NCI-H1105 treated with DMSO at 0.1 percent for 48 hours (cell line): ENCODE measurements around the gene TTC34.

Experiments
- DNase-seq: peaks from one replicate; lab custom pipeline; 2025; lab: John Stamatoyannopoulos, UW

The TTC34 gene

DNA sequence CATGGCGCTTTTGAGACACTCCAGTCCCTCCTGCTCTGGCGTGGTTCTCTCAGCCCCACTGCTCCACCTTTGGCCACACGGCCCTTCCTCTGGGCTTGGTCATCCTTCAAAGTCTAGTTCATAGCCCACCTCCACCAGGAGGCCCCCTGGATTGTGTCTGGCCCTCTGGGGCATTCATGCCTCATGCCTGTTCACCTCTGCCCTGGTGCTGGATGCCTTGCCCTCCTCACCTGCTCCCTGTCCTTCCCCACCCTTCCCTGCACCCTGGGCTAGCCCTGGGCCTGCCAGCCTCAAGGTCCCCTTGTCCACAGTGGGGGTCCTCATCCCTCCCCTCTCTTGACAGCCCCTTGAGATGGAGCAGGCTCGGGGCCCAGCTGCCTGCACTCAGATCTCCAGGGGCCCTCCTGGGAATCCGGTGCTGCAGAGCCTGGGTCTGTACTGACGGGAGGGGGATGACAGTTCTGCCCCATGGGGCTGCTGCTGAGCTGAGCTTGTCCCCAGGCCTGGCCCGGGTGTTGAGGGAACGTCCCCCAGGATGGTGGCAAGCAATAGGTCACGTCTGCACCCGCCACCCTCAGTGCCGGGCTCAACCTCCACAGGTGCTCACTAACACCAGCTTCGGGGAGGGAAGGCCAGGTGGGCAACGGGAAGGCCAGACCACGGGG lies 196.5 kb downstream of the TTC34 start:
- DNase-seq = no peak

DNA sequence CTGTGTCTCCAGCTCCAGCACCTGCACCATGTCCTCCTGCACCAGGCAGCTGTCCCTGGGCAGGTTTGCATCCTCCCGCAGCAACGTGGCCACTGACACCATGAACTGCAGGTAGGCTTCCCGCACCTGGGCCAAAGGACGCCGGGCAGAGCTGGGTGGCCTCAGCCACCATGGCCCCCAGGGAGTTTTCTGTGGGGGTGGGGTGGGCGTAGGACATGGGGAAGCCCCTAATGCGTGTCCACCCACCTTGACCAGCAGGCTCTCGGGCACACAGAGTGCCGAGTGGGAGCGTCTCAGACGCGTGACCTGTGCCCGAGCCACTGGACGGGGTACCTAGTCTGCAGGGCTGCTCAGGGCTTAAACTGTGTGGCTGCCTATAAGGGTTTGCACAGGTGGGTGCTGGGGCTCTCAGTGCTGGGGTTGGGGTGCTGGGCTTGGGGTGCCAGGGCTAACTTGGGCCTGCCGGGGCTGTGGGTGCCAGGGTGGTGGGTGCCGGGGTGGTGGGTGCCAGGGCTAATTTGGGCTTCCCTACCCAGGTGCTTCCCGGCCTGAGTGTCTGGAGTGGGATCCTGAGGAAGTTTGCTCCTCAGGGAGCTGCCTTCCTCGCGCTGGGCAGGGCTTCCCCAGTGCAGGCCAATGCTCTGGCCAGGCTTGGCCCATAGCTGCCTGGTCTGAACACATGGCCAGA lies 197.2 kb downstream of the TTC34 start:
- DNase-seq = no peak

DNA sequence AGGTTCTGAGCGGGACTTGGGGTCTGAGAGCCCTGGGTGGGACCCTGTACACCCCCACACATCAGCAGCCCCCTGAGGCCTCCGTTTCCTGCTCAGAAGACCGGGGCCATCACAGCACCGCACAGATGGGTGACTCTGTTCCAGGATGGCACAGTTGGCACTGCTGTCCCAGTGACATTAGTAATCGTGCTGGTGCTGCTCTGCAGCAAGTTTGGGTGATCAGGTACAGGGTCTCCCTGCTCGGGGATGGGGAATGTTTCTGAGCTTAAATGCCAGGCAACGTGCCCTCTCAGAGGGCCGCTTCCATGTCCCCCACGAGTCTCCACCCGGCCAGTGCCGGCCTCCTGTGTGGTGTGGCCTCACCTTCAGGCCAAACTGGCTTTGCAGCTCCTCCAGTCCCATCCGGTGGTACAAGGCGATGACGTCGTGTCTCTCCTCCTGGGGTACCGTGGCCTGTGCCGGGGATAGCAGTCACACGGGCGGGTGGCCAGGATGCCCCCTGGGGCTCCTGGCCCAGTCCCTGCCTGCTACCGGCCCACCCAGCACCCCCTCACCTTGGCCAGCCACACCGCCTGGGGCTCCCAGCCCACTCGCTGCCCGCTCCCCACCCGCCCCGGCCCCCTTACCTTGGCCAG lies 197.9 kb downstream of the TTC34 start:
- DNase-seq = no peak

DNA sequence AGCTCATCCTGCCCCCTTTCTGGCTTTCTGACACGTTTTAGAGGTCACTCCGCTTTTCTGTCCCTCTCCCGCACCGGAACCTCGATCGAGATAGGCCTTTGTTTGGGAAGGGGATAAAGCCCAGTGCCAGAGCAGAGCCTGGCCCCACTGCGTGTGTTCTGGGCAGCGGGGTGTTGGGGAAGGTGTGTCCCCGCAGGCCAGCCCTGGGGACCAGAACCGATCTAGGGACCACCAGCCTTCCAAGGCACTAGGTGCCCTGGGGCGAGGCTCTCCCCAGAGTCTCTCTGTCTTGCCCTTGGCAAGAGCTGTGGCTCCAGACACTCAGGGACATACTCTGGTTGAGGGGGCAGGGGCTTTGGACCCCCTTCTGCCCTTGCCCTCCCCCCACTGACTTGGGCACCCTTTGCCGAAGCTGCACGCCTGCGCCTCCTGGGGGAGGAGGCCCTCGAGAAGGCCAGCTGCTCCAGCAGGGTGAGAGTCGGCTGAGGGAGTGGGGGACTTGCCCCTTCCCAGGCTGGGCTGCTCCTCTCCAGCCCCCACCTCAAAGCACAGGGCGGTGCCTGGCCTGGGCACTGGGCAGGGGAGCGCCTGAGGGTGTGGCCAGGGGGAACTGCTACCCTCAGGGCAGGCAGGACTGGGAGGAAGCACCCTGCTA lies 198.5 kb downstream of the TTC34 start:
- no peak for DNase-seq

DNA sequence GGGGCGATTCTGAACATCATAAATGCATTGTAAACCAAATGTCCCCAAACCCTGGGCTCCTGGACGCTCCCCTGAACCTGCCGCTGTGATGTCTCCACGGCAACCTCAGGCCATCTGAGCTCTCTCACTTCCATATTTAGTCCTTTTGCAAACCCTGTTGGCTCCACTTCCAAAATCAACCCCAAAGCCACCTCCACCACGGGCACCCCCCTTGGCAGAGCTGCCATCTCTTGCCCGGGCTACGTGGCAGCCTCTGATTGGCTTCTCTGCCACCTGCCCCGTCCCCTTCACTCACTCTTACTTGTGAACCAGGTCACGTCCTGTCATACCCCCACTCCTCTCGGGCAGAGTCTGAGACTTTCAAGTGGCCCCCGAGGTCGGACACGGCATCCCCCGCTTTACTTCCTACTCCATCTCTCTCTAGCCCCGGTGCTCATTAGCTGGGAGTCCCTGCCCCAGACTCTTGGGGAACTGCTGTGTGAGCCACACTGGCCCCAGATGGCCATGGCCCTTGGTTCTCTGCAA lies 199.1 kb downstream of the TTC34 start:
- DNase-seq = no peak

DNA sequence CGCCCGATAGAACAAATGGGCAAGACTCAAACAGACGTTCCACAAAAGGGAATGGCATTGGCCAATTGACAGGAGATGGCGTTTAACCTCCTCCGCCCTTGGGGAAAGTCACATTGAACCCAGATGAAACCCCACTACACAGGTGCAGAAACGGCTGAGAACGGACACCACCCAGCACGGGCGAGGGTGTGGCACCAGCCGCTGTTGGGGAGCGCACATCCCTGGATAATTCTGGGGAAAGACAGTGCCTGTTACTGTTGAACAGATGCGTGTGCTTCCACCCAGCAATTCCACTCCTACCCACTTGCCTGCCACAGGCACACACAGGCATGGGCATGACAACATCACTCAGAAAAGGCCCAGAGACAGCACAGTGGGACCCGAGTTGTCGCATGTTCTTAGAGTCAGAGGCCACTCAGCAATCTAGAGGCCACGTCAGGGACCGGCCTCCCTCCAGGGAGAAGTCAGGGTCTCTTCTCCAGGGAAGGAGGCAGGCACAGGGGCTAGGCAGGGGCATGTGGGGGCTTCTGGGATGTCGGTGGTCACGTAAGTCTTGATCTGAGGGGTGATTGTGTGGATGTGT lies 199.7 kb downstream of the TTC34 start:
- no peak for DNase-seq

DNA sequence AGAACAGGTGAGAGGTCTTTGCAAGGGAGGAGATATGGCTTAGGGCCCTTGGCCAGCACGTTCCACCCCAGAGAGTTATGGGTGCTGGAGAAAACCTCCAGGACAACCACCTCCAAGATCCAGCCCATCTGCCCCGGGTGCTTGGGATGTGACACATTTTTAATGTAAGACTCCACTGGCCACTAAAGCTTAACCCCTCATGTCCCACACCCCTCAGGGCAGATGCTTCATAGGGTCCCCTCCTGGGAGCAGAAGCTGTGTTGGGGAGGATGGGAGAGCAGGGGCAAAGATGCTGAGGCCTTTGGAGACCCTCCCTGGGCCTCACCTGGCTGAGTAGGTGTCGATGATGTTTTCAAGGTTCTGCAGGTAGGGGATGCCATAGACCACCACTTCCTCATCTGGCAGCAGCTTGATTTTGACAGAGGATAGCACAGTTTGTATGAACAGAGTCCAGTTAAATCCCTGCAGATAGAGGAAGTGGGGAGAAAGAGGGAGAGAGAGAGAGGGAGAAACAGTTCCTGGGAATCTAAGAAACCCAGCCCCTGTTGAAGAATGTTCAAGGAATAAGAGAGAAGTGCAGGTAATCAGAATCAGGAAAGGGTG lies 203.1 kb downstream of the TTC34 start:
- DNase-seq = no peak

DNA sequence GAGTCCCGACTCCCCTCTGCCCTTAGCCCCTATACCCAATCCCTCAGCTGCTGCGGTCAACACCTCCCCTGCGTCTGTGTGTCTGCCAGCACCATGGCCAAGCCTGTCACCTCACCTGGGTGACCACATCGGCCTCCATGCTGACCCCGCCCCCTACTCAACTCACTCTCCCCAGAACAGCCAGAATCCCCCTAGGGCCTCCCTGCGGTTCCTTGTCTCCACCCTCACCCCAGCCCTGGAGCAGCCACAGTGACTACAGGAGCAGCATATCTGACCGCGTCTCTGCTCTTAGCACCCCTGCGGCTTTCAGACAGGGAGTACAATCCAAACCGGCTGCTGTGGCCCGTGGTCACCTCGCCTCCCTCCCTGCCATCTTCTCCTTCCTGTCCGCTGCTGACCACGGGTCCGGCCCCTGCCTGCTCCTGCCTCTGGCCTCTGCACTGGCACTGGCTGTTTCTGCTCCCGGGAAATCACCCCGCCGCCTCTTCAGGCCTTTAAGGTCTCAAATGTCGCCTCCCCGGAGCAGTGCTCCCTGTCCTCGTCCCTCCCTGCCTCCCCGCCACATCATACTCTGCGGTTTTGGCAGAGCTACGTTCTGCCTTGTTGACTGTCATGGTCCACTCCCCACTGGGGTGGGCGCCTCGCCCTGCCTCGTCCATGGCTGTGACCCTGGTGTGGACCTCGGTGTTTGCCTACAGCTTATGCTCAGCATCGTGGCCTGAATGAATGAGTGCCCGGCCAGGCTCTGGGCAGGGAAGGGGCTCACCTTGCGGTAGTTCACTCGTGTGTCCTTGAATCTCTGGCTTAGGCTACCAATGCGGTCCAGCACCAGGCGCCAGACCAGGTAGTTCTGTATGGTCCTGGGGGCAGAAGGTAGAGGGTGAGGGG lies 203.8 kb downstream of the TTC34 start:
- DNase-seq = no peak

DNA sequence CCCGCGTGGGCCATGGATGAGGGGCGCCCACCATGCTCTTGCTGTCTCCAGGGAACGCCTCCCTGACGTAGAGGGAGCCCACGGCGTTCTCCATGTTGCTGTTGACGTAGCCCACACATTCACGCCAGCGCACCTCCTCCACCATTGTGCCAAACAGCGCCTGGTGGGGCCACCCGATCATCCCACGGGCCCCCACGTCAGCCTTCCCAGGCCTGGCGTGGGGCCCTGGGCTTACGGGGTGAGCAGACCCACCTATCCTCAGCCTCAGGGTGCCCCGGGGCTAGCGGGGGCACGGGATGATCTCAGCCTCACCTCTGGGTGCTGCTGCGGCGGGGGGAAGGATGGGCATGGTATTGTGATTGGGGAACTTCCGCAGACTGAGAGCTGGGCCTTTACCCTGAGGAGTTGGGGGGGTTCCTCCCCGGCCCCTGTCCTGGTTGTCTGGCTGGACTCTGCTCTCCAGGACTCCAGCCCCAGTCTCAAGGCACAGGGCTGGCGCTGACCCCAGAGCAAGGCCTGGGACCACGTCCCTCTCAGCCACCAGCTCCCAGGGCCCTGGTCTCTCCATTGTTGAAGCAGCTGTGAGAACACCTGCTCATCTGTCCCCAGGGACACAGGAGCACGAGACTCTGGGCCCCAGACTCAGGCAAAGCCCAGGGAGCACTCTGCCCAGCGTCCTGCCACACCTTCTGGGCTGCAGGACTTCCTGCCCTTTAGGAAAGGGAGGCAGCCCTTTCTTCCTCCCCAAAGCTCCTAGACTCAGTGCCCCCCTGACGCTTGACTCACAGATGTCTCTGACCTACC lies 204.8 kb downstream of the TTC34 start:
- no peak for DNase-seq

DNA sequence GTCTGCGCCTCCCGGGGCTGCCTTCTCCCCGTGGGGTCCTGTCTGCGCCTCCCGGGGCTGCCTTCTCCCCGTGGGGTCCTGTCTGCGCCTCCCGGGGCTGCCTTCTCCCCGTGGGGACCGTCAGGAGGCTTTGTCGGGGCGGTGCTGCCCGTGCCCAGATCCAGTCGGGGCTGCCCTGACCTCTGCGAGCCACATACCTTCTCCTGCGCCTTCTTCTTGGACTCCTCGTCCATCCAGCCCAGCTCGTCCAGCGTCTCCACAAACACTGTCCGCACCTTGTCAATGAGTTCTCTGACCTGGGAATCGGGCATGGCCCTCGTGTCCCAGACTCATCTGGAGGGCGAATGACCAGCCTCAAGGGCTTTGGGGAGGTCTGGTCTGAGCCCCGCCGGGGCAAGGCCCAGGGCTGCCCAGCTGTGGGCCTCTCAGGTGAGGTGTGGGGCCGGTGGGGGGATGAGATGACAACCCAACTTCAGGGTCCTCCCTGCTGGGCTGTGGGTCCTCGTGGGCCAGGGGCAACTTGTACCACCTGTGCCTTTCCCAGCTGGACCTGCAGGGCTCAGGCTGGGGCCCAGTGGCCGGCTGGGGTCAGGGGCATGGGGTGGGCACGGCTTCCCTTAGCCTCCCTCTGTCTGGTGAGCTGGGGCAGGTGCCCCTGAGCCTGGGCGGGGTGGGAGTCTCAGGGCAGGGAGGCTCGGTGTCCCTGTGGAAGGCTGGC lies 205.5 kb downstream of the TTC34 start:
- no peak for DNase-seq

DNA sequence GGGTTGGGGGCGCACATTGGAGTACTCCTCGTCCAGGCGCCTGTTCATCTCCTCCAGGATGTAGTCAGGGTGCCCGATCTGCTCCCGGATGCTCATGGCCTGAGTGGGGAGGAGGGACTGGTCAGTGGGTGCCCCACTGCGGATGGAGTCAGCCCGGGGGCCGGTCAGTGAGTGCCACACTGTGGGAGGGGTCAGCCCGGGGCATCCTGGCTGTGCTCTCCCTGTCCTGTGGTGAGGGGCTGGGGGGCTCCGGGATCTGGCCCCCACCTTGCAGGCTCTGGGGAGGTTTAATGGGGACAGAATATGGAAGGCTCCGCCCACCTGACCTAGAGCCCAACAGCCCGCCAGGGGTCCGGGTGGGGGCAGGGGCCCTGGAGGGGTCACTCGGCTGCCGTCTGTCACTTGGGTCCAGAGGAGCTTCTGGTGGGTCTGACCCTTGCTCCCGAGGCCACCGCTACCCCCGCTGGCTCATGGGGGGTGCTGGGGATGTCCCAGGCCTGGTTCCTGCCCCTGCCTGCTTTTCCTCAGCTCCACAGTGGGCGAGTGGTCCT lies 206.2 kb downstream of the TTC34 start:
- DNase-seq = no peak

DNA sequence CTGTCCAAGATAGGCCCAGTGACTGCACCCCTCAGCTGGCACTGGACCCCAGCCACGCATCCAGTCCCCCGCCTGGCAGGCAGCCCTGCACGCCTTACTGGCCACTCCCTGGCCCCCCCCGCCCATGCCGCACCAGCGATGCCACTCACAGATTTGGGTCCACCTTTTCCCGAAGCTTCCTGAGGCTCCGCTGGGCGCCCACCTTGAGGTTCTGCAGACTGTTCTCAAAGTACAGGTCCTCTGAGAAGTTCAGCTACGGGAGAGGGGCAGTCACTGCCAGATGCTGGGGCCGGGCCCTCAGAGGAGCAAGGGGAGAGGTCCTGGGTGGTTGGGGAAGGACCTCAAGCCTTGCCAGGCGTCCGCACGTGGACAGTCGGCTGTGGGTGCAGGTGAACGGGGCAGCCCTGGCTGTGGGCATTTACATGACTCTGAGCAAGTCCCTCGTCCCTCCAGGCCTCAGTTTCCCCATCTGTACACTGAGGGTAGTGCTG lies 206.8 kb downstream of the TTC34 start:
- no peak for DNase-seq

DNA sequence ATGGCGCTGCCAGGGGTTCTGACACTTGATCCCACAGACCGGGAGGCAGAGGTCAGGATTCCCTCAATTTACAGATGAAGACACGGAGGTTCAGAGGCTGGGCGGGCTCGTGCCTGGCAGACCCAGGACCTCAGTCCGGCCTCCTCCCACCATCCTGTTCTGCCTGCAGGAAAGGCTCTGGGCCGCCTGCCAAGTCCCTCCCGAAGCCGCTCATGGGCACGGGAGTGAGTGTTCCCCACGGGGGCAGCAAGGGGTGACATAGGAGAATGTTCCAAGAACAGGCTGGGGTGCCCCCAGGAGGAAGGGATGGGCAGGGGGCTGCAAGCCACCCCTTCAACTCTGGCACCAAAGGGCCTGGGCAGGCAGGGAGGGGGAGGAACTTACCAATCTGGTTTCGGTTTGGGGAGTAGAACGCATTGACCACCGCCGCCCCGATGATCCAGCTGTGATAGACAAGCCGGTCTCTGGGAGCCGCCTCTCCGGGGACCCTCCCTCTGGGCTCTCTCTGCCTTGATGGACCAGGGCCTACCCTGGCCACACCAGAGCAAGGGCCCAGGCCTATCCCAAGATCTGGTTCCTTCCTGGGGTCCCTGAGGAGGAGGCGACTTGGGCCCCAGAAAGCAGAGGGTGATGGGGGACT lies 207.4 kb downstream of the TTC34 start:
- DNase-seq = peak; percentile 19

DNA sequence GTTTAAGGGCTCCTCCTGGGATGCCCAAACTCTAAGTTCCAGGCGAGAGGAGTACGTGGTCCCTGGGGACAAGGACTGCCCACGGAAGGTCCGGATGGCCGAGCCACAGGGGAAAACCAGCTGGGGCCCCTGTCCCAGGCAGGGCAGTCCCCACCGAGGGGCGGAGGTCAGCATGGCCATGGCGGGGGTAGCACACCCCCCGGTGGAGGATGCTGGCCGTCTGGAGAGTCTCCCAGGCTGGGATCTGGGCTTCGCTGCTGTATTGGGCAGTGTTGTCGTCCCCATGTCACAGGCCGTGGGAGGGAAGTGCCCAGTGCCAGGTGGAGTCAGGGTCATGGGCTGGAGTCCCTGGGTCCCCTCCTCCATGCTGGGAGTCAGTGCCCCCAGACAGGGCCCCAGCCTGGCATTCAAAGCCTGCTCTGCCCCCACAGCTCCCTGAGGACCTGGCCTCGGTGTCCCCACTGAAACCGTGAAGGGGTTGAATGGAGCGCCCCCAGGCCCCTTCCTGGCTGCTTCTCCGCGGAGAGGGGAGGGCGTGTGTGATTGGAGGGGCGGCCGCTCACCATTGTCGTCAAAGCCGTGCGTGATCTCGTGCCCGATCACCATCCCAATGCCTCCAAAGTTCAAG lies 208.1 kb downstream of the TTC34 start:
- DNase-seq = no peak

DNA sequence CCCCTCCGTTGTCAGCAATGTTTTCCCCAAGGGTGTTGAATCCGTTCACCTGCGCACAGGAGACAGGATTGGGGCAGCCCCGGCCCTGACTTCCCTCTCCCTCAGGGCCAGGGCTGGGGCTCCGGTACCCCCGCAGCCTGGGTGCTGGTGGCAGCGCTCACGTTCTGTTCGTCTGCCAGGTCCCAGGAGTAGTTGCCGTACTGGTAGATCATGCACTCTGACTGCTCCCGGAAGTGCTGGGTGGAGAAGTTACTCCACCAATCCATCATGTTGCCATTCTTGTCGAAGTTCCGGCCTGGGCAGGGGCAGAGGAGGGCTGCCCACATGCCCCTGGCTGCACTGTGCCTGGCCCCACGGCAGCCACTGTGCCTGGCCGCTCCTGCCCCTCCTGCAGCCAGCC lies 208.8 kb downstream of the TTC34 start:
- DNase-seq = no peak

DNA sequence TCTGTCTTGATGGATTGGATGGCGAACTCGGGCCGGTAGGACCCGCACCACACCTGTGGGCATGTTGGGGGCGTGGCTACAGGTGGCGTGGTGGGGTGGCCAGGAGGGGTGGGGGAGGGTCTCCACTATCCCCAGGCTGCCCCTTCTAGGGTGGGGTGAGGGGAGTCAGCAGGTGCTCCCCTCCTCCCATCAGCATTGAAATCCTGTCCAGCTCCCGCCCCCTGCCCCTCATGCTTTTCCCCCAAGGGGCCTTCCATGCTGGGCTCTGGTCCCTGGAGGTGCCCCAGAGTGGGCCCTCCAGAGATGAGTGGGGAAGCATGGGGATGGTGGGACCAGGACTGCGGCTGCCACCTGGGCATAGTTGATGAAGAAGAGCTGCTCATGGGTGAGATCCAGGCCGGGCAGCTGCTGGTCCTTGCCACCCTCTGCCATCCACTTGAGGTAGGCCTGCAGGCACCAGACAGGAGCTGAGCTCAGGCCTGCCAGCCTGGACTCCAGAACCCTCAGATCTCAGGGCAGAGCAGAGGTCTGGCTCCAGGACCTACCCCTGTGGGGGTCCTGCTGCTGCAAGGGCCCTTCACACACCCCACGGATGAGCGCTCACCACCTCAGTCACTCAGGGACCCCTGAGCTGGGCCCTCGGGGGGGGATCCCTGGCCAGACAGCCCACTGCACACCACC lies 209.8 kb downstream of the TTC34 start:
- DNase-seq = no peak

DNA sequence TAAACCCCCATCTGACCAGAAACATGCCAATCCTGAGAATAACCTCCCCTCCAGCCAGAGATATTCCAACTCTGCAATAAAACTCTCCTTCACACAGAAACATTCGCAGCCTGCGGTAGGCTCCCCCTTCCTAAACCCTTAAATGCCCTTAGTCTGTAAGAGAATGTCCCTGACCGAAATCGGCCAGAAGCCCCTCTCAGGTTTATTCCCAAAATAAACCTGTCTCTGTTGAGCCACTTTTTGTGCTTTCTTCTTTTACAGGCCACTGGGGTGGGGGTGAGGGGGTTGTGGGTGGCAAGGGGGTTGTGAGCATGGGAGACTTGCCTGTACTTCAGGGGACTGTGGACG lies 210.3 kb downstream of the TTC34 start:
- no peak for DNase-seq
